ENCODE measurements around the gene AHNAK2. TPM values are rescaled to one million over a fixed set of nuclear protein-coding genes. Genes with fewer than 3 reads are reported as not detected.
"Not testable (repeated sequence)": the region's sequence is repeated elsewhere in the genome, so short reads cannot be mapped to it uniquely, and the experiment has no call there.

Gene AHNAK2
- total RNA-seq, 1 experiment from 2014 or later = 31.1 TPM

DNA sequence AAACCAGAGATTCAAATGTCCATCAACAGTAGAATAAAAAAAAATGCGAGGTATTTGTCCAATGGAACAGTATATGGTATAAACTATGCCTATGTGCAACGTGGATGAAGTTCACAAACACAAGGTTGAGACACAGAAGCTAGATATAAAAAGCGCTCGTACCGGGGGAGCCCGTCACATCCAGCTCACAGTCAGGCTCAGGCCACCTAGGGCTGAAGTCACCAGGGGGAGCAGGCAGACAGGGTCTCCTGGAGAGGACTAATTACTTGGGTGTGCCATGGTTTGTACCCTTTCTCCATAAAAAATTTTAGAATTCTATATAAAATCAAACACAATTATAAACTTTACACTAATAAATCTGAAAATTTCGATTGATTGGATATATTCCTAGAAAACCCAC, 13.6 kb downstream of the AHNAK2 start:
- in situ Hi-C loops (cut with HindIII; ENCODE audit: low sequenced_read_pairs) = no loop called here

DNA sequence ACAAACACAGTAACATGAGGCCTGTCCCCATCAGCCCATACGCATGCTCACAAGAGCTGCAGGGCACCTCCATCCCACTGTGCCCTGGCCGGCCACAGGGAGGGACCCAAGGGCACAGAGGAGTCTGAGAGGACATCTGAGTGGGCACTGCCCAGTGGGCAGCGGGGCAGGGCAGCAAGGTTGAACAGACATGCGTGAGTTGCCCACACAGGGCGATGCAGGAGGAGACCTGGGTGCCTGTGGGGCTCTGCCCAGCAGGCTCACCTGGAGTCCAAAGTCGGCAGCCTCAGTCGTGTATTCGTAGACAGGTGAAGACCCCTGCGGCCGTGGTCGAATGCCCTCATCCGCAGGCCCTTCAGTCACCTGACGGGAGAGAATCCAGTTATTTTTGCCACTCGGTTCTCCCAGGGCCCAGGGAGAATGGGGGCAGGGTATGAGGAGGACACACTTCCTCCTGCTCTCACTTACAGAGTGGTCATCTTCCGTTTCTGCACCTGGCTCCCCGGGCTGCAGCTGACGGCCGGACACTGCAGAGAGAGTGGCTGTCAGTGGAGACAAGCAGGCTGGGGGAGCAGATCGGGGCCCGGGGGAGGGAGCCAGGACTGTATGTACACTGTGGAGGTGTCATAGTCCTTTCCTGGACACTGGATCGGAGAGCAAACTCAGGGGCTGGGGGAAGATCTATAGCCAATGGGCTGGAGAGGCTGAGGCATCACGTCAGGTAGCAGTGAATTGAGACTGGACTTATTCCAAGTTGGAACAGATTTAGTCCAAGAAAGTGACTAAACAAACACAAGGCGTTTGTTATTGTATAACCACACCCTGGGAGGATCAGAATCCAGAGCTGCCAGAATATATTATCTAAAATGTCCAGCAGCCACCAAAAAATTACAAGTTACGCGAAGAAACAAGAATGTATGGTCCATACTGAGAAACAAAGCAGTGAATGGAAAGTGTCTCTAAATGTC, 20.7 kb downstream of the AHNAK2 start:
- no peak for DNase-seq (ENCODE audit: low spot score)
- in situ Hi-C loops (cut with HindIII; ENCODE audit: low sequenced_read_pairs) = no loop called here

More for the DNA sequence above, 13.6 kb downstream of the AHNAK2 start:
- no peak for DNase-seq (ENCODE audit: low spot score)

DNA sequence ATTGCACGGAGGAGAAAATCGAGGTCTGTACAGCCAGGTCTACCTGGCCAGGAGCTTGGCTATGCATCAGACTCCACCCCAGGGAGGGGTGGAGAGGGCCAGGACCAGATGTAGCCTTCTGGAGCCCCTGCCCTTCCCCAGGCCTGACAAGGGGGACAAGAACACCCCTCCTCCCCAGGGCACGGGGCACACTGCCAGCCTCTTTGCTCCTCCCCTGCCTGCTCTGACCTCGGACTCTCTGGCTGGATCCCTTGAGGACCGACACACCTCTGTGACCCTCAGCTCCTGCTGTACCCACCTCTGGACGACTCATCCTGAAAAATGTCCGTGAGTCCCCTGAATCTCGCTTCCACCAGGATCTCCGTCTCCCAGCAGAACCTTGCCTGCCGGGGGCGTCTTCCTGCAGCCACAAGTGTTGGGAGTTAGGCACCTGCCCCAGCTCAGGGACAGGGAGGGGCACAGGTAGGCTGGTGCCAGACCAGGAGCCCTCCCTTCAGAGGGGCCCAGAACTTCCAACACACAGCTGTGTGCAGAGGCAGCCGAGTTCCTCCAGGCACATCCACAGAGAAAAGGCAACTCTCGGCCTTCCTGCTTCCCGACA, 21.8 kb downstream of the AHNAK2 start:
- in situ Hi-C loops (cut with HindIII; ENCODE audit: low sequenced_read_pairs) = no loop called here
- DNase-seq (ENCODE audit: low spot score) = no peak

DNA sequence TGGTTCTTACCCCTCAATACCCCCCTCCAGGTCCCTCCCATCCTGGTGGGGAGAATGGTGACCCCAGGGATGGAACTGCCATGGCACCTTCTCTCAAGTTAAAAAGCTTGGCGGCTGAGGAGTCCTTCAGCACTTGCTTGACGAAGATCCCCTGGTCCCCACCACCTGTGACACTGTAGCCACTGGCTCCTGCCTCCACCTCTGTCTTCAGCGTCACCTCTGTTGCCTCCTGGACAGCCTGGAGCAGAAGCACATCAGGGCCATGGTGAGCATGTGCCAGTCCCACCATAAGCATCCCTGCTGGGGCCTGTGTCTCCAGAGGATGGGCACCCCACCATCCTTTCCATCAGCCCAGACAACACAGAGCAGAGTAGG, 22.8 kb downstream of the AHNAK2 start:
- in situ Hi-C loops (cut with HindIII; ENCODE audit: low sequenced_read_pairs) = no loop called here
- no peak for DNase-seq (ENCODE audit: low spot score)

DNA sequence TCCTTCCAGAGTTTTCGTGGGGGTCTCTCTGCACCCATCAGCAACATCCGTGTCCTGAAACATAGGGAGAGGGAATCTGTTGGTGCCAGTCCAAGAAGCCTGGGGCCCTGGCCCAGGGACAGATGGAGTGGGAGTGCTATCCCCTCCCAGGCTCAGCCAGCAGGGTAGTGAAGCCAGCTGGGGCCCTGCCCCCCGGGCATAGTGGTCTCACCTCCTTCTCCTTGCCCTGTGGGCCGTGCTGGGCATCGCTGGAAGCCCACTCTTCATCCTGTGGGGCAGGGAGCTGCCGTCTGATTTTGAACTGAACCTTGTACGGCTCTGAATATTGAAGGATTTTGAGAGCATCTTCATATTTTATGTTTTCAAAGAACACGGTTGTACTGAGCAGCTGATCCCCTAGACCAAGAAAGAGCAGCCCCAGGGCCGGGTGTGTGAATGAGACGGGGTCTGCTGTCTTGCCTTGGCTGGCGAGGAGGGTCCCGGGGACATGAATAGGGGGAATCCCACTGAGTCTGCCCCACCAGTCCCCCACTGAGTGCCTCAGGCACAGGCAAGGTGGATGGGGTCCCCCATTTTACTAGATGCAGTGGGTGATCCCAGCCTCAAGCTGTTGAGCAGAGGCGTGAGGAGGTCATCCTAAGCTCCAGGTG, 23.3 kb downstream of the AHNAK2 start:
- in situ Hi-C loops (cut with HindIII; ENCODE audit: low sequenced_read_pairs) = no loop called here
- DNase-seq (ENCODE audit: low spot score) = no peak

DNA sequence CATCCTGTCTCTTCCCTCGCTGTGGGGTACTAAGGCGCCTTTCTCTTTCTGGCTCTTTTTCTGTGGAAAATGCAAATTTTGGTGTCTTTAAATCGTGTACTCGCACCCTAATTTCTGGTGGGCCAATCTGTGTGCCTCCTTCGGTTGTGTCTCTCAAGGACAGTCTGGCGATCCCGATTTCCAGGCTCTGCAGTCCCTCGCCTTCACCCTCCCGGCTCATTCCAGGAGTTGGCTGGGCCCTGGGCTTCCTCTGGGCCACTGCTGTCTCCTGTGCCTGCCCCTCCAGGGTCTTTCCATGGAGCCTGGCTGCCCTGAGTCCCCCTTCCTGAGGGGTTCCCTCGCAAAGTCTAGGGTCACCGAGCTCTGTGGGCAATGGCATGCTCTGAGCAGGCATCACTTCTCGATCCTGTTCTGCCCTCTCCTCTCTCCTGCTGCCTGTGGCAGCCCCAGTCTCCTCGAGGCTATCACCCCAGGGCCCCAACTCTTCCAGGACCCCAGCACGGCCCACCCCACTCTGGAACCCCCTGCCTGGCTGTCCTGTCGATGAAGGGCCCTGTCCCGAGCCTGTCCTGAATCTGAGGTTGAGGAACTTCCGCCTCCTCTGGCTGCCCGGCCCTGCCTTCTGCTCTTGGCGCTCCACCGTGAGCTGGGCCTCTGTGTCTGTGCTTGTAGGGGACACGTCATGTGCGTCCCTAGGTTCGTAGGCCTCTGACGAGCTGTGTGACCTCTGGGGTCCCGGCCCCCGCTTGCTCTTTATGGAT, 24.1 kb downstream of the AHNAK2 start:
- no peak for DNase-seq (ENCODE audit: low spot score)
- in situ Hi-C loops (cut with HindIII; ENCODE audit: low sequenced_read_pairs) = no loop called here

DNA sequence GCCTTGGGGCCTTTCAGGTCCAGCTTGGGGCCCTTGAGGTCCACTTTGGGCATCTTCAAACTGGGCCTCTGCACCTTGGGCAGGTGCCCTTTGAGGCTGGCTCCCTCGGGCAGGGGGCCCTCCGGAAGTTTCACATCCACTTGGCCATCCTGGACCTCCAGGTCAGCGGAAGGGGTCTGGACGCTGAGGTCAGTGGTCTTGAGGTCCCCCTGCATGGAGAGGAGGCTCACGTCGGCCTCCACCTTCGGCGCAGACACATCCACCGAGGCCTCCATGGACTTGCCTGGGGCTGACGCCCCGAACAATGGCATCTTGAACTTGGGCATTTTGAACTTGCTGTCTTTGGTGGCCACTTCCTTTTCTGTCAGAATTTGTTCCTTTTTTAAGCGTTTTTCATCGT, 25.1 kb downstream of the AHNAK2 start:
- in situ Hi-C loops (cut with HindIII; ENCODE audit: low sequenced_read_pairs) = no loop called here
- no peak for DNase-seq (ENCODE audit: low spot score)

DNA sequence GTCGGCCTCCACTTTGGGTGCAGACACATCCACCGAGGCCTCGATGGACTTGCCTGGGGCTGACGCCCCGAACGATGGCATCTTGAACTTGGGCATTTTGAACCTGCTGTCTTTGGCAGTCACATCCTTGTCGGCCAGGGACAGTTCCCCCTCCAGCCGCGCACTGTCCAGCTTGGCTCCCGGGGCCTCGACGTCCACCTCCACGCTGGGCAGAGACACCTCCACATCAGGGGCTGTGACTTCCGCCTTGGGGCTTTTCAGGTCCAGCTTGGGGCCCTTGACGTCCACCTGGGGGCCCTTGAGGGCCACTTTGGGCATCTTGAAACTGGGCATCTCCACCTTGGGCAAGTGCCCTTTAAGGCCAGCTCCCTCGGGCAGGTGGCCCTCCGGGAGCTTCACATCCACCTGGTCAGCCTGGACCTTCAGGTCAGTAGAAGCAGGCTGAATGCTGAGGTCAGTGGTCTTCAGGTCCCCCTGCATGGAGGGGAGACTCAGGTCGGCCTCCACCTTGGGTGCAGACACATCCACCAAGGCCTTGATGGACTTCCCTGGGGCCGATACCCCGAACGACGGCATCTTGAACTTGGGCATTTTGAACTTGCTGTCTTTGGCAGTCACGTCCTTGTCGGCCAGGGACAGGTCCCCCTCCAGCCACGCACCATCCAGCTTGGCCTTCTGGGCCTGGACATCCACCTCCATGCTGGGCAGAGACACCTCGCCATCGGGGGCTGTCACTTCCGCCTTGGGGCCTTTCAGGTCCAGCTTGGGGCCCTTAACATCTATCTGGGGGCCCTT, 26.1 kb downstream of the AHNAK2 start:
- in situ Hi-C loops (cut with HindIII; ENCODE audit: low sequenced_read_pairs); DNase-seq (ENCODE audit: low spot score): not testable (repeated sequence)

DNA sequence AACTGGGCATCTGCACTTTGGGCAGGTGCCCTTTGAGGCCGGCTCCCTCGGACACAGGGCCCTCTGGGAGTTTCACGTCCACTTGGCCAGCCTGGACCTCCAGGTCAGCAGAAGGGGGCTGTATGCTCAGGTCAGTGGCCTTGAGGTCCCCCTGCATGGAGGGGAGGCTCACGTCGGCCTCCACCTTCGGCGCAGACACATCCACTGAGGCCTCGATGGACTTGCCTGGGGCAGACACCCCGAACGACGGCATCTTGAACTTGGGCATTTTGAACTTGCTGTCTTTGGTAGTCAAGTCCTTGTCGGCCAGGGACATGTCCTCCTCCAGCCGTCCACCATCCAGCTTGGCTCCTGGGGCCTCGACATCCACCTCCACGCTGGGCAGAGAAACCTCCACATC, 27.5 kb downstream of the AHNAK2 start:
- DNase-seq (ENCODE audit: low spot score); in situ Hi-C loops (cut with HindIII; ENCODE audit: low sequenced_read_pairs): not testable (repeated sequence)

DNA sequence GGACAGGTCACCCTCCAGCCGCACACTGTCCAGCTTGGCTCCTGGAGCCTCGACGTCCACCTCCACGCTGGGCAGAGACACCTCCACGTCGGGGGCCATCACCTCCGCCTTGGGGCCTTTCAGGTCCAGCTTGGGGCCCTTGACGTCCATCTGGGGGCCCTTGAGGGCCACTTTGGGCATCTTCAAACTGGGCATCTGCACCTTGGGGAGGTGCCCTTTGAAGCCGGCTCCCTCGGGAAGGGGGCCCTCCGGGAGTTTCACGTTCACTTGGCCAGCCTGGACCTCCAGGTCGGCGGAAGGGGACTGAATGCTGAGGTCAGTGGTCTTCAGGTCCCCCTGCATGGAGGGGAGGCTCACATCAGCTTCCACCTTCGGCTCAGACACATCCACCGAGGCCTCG, 28.2 kb downstream of the AHNAK2 start:
- no peak for DNase-seq (ENCODE audit: low spot score)
- in situ Hi-C loops (cut with HindIII; ENCODE audit: low sequenced_read_pairs) = no loop called here

DNA sequence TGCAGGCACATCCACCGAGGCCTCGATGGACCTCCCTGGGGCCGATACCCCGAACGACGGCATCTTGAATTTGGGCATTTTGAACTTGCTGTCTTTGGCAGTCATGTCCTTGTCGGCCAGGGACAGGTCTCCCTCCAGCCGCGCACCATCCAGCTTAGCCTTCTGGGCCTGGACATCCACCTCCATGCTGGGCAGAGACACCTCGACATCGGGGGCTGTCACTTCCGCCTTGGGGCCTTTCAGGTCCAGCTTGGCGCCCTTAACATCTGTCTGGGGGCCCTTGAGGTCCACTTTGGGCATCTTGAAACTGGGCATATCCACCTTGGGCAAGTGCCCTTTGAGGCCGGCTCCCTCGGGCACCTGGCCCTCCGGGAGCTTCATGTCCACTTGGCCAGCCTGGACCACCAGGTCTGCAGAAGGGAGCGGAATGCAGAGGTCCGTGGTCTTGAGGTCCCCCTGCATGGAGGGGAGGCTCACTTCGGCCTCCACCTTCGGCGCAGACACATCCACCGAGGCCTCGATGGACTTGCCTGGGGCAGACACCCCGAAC, 28.7 kb downstream of the AHNAK2 start:
- in situ Hi-C loops (cut with HindIII; ENCODE audit: low sequenced_read_pairs); DNase-seq (ENCODE audit: low spot score): not testable (repeated sequence)

DNA sequence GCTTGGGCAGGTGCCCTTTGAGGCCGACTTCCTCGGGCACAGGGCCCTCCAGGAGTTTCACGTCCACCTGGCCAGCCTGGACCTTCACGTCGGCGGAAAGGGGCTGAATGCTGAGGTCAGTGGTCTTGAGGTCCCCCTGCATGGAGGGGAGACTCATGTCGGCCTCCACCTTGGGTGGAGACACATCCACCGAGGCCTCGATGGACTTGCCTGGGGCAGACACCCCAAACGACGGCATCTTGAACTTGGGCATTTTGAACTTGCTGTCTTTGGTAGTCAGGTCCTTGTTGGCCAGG, 29.5 kb downstream of the AHNAK2 start:
- in situ Hi-C loops (cut with HindIII; ENCODE audit: low sequenced_read_pairs) = no loop called here
- DNase-seq (ENCODE audit: low spot score) = no peak

DNA sequence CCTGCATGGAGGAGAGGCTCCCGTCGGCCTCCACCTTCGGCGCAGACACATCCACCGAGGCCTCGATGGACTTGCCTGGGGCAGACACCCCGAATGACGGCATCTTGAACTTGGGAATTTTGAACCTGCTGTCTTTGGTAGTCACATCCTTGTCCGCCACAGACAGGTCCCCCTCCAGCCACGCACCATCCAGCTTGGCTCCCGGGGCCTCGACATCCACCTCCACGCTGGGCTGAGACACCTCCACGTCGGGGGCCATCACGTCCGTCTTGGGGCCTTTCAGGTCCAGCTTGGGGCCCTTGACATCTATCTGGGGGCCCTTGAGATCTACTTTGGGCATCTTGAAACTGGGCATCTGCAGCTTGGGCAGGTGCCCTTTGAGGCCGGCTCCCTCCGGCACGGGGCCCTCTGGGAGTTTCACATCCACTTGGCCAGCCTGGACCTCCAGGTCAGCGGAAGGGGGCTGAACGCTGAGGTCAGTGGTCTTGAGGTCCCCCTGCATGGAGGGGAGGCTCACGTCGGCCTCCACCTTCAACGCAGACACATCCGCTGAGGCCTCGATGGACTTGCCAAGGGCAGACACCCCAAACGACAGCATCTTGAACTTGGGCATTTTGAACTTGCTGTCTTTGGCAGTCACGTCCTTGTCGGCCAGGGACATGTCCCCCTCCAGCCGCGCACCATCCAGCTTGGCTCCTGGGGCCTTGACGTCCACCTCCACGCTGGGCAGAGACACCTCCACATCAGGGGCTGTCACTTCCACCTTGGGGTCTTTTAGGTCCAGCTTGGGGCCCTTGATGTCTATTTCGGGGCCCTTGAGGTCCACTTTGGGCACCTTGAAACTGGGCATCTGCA, 30.1 kb downstream of the AHNAK2 start:
- DNase-seq (ENCODE audit: low spot score); in situ Hi-C loops (cut with HindIII; ENCODE audit: low sequenced_read_pairs): not testable (repeated sequence)

DNA sequence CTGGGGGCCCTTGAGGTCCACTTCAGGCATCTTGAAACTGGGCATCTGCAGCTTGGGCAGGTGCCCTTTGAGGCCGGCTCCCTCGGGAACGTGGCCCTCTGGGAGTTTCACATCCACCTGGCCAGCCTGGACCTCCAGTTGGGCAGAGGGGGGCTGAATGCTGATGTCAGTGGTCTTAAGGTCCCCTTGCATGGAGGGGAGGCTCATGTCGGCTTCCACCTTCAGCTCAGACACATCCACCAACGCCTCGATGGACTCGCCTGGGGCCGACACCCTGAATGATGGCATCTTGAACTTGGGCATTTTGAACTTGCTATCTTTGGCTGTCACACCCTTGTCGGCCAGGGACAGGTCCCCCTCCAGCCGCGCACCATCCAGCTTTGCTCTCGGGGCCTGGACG, 31.0 kb downstream of the AHNAK2 start:
- in situ Hi-C loops (cut with HindIII; ENCODE audit: low sequenced_read_pairs); DNase-seq (ENCODE audit: low spot score): not testable (repeated sequence)

DNA sequence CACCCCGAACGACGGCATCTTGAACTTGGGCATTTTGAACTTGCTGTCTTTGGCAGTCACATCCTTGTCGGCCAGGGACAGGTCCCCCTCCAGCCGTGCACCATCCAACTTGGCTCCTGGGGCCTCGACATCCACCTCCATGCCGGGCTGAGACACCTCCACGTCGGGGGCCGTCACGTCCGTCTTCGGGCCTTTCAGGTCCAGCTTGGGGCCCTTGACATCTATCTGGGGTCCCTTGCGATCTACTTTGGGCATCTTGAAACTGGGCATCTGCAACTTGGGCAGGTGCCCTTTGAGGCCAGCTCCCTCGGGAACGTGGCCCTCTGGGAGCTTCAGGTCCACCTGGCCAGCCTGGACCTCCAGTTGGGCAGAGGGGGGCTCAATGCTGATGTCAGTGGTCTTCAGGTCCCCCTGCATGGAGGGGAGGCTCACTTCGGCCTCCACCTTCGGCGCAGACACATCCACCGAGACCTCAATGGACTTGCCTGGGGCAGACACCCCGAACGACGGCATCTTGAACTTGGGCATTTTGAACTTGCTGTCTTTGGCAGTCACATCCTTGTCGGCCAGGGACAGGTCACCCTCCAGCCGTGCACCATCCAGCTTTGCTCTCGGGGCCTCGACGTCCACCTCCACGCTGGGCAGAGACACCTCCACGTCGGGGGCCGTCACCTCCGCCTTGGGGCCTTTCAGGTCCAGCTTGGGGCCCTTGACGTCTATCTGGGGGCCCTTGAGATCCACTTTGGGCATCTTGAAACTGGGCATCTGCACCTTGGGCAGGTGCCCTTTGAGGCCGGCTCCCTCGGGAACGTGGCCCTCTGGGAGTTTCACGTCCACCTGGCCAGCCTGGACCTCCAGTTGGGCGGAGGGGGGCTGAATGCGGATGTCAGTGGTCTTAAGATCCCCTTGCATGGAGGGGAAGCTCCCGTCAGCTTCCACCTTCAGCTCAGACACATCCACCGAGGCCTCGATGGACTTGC, 31.9 kb downstream of the AHNAK2 start:
- in situ Hi-C loops (cut with HindIII; ENCODE audit: low sequenced_read_pairs); DNase-seq (ENCODE audit: low spot score): not testable (repeated sequence)

DNA sequence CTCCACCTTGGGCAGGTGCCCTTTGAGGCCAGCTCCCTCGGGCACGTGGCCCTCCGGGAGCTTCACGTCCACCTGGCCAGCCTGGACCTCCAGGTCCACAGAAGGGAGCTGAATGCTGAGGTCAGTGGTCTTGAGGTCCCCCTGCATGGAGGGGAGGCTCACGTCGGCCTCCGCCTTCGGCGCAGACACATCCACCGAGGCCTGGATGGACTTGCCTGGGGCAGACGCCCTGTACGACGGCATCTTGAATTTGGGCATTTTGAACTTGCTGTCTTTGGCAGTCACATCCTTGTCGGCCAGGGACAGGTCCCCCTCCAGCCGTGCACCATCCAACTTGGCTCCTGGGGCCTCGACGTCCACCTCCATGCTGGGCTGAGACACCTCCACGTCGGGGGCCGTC, 32.9 kb downstream of the AHNAK2 start:
- DNase-seq (ENCODE audit: low spot score); in situ Hi-C loops (cut with HindIII; ENCODE audit: low sequenced_read_pairs): not testable (repeated sequence)
